Measurements from ENCODE around the gene MRGPRE.

- no peak for TF ChIP-seq USF2 (CRISPR knock-in tag; IDR thresholded peaks at IDR 0.05)
- TF ChIP-seq IRF1 (CRISPR knock-in tag; IDR thresholded peaks at IDR 0.05) = no peak
- TF ChIP-seq, protein P1, sequence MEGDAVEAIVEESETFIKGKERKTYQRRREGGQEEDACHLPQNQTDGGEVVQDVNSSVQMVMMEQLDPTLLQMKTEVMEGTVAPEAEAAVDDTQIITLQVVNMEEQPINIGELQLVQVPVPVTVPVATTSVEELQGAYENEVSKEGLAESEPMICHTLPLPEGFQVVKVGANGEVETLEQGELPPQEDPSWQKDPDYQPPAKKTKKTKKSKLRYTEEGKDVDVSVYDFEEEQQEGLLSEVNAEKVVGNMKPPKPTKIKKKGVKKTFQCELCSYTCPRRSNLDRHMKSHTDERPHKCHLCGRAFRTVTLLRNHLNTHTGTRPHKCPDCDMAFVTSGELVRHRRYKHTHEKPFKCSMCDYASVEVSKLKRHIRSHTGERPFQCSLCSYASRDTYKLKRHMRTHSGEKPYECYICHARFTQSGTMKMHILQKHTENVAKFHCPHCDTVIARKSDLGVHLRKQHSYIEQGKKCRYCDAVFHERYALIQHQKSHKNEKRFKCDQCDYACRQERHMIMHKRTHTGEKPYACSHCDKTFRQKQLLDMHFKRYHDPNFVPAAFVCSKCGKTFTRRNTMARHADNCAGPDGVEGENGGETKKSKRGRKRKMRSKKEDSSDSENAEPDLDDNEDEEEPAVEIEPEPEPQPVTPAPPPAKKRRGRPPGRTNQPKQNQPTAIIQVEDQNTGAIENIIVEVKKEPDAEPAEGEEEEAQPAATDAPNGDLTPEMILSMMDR (IDR thresholded peaks at IDR 0.05) = no peak
- TF ChIP-seq, protein P2, sequence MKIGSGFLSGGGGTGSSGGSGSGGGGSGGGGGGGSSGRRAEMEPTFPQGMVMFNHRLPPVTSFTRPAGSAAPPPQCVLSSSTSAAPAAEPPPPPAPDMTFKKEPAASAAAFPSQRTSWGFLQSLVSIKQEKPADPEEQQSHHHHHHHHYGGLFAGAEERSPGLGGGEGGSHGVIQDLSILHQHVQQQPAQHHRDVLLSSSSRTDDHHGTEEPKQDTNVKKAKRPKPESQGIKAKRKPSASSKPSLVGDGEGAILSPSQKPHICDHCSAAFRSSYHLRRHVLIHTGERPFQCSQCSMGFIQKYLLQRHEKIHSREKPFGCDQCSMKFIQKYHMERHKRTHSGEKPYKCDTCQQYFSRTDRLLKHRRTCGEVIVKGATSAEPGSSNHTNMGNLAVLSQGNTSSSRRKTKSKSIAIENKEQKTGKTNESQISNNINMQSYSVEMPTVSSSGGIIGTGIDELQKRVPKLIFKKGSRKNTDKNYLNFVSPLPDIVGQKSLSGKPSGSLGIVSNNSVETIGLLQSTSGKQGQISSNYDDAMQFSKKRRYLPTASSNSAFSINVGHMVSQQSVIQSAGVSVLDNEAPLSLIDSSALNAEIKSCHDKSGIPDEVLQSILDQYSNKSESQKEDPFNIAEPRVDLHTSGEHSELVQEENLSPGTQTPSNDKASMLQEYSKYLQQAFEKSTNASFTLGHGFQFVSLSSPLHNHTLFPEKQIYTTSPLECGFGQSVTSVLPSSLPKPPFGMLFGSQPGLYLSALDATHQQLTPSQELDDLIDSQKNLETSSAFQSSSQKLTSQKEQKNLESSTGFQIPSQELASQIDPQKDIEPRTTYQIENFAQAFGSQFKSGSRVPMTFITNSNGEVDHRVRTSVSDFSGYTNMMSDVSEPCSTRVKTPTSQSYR (CRISPR knock-in tag; IDR thresholded peaks at IDR 0.05) = no peak
- TF ChIP-seq TP53 (CRISPR knock-in tag; IDR thresholded peaks at IDR 0.05) = no peak
- TF ChIP-seq ZNF423 (CRISPR knock-in tag; IDR thresholded peaks at IDR 0.05) = no peak
- TF ChIP-seq SP1 (CRISPR knock-in tag; conservative IDR thresholded peaks at IDR 0.05) = no peak
- TF ChIP-seq NR2C2 (CRISPR knock-in tag; IDR thresholded peaks at IDR 0.05) = no peak
- TF ChIP-seq ZNF138 (CRISPR knock-in tag; conservative IDR thresholded peaks at IDR 0.05) = no peak
- TF ChIP-seq PREB (CRISPR knock-in tag; IDR thresholded peaks at IDR 0.05; ENCODE audit: borderline replicate concordance) = no peak
Measured at GRCh38 chr11:3202305-3202704, 29.9 kb downstream of the MRGPRE start.

All from WTC11 (cell line).